ENCODE data around the gene ARHGAP19.

- TF ChIP-seq JUN (IDR thresholded peaks at IDR 0.05; ENCODE audit: borderline replicate concordance, insufficient read depth, insufficient read length, low read depth) (no peak), MAX (IDR thresholded peaks at IDR 0.05; ENCODE audit: insufficient read depth, insufficient read length) (no peak), POLR2A (IDR thresholded peaks at IDR 0.05; ENCODE audit: low read depth, low read length) (no peak)
These were observed 91.8 kb downstream of the ARHGAP19 start for GRCh38 chr10:97200616-97201015.

All from endothelial cell of umbilical vein (primary cell).